Neuronal stem cell (in vitro differentiated cells): ENCODE results near the gene PYCARD.
A peak's percentile ranks its signal among the peaks of the same experiment; 100 is the strongest.

Experiments used
- DNase-seq: peaks from one replicate; pipeline ENCODE4 v3.0.0-alpha.2; 2013; ENCODE audit warnings: low spot score
- H2AFZ ChIP-seq: one replicate; pipeline ENCODE4 v1.6.1; 2013; ENCODE audit warnings: mild to moderate bottlenecking, low read length, inconsistent platforms
- H2AK5ac ChIP-seq: 2 replicates; pipeline ENCODE4 v1.6.1; 2013; ENCODE audit warnings: low read depth, mild to moderate bottlenecking, inconsistent platforms, low read length, moderate library complexity, mixed read lengths
- H2BK120ac ChIP-seq: 2 replicates; pipeline ENCODE4 v1.6.1; 2013; ENCODE audit warnings: low read depth, mild to moderate bottlenecking, inconsistent platforms, low read length, moderate library complexity, mixed read lengths
- H2BK12ac ChIP-seq: one replicate; pipeline ENCODE4 v1.6.1; 2013; ENCODE audit warnings: low read length, inconsistent platforms
- H2BK15ac ChIP-seq: 2 replicates; pipeline ENCODE4 v1.6.1; 2013; ENCODE audit warnings: mild to moderate bottlenecking, low read length, inconsistent platforms, mixed read lengths
- H2BK5ac ChIP-seq: one replicate; pipeline ENCODE4 v1.6.1; 2013; ENCODE audit warnings: inconsistent platforms, mild to moderate bottlenecking, low read length, moderate library complexity
- H3K14ac ChIP-seq: one replicate; pipeline ENCODE4 v1.6.1; 2013; ENCODE audit warnings: low read length, inconsistent platforms
- H3K18ac ChIP-seq: 2 replicates; pipeline ENCODE4 v1.6.1; 2013; ENCODE audit warnings: low read length, inconsistent platforms
- H3K23ac ChIP-seq: 2 replicates; pipeline ENCODE4 v1.6.1; 2013; ENCODE audit warnings: low read depth, mild to moderate bottlenecking, mixed read lengths, low read length, inconsistent platforms; ENCODE audit not compliant: poor library complexity
- H3K27ac ChIP-seq: replicated peaks from 3 replicates; pipeline ENCODE4 v1.5.1; 2013; ENCODE audit warnings: low read length, inconsistent platforms
- H3K27me3 ChIP-seq, 3 experiments: 2 replicates each; pipeline ENCODE4 v1.6.1; 2013; ENCODE audit warnings: low read length in 3 of 3, mild to moderate bottlenecking in 2 of 3, inconsistent platforms in 1 of 3, low read depth in 1 of 3, mixed read lengths in 1 of 3, moderate library complexity in 1 of 3; ENCODE audit not compliant: control insufficient read depth in 3 of 3, insufficient read depth in 3 of 3
- H3K36me3 ChIP-seq, 2 donors: replicated peaks in 1 of 2; 2 replicates each; pipeline ENCODE4 v1.6.1; 2013; ENCODE audit warnings: low read length in 2 of 2; ENCODE audit not compliant: control insufficient read depth in 2 of 2, insufficient read depth in 2 of 2
- H3K4ac ChIP-seq: 2 replicates; pipeline ENCODE4 v1.6.1; 2013; ENCODE audit warnings: inconsistent platforms, mild to moderate bottlenecking, low read length, moderate library complexity
- H3K4me1 ChIP-seq, 2 donors: 1 replicate in 1 of 2; 2 replicates in 1 of 2; pipeline ENCODE4 v1.6.1; 2013; ENCODE audit warnings: low read length in 2 of 2, low read depth in 1 of 2; ENCODE audit not compliant: control insufficient read depth in 2 of 2, insufficient read depth in 1 of 2
- H3K4me2 ChIP-seq: one replicate; pipeline ENCODE4 v1.6.1; 2013; ENCODE audit warnings: mild to moderate bottlenecking, low read length, inconsistent platforms; ENCODE audit not compliant: insufficient read depth, poor library complexity, severe bottlenecking
- H3K4me3 ChIP-seq, 2 donors: 2 replicates each; pipeline ENCODE4 v1.5.1; 2013; ENCODE audit warnings: low read length in 2 of 2, mild to moderate bottlenecking in 2 of 2, inconsistent platforms in 1 of 2, moderate library complexity in 1 of 2
- H3K79me1 ChIP-seq: one replicate; pipeline ENCODE4 v1.6.1; 2013; ENCODE audit warnings: low read depth, mild to moderate bottlenecking, inconsistent platforms, low read length, moderate library complexity
- H3K9ac ChIP-seq: one replicate; pipeline ENCODE4 v1.6.1; 2013; ENCODE audit warnings: mild to moderate bottlenecking, low read depth, low read length, inconsistent platforms; ENCODE audit not compliant: poor library complexity
- H3K9me3 ChIP-seq, 2 donors: replicated peaks in 1 of 2; 2 replicates each; pipeline versions ENCODE3 to v1.6.1; 2013; ENCODE audit warnings: low read length in 2 of 2, mild to moderate bottlenecking in 2 of 2, inconsistent platforms in 1 of 2, low read depth in 1 of 2, mixed read lengths in 1 of 2, moderate library complexity in 1 of 2; ENCODE audit not compliant: control insufficient read depth in 2 of 2, insufficient read depth in 1 of 2
- H4K8ac ChIP-seq: one replicate; pipeline ENCODE4 v1.6.1; 2013; ENCODE audit warnings: low read depth, mild to moderate bottlenecking, inconsistent platforms, low read length, moderate library complexity
- H4K91ac ChIP-seq: one replicate; pipeline ENCODE4 v1.6.1; 2013; ENCODE audit warnings: low read length, low read depth, mild to moderate bottlenecking, inconsistent platforms; ENCODE audit not compliant: poor library complexity
- WGBS, 2 donors: extraction: QIAGEN DNeasy Blood & Tissue Kit; methylation state at CpG; one replicate each; pipeline ENCODE4 v1.1.7; 2013; ENCODE audit warnings: missing lambda C conversion rate in 2 of 2, mixed read lengths in 1 of 2; ENCODE audit not compliant: insufficient read length in 2 of 2, insufficient replicate concordance in 1 of 2; ENCODE audit errors: extremely low coverage in 2 of 2; 5-methylcytosine and 5-hydroxymethylcytosine counted together

PYCARD gene

GRCh38 chr16:31182391-31182790 is 20.2 kb downstream of the PYCARD start:
- Histone ChIP-seq H2BK120ac (no peak overlapping the region), H3K9ac (no peak overlapping the region), H3K4me1 (peaks cover 7 to 11% of the 10 kb centered on the region in 2 donors), H3K4ac (no peak overlapping the region), H3K79me1 (peaks cover 4% of the 10 kb centered on the region), H2BK12ac (no peak overlapping the region), H2BK5ac (no peak overlapping the region), H3K4me2 (peak overlapping the region; percentile 38), H3K18ac (no peak overlapping the region), H3K4me3 (peak overlapping the region in 1 of 2 donors; percentile 88), H4K91ac (no peak overlapping the region), H4K8ac (no peak overlapping the region), H2AK5ac (no peak overlapping the region), H3K27ac (no peak overlapping the region), H3K14ac (no peak overlapping the region), H3K23ac (no peak overlapping the region), H3K36me3 (peaks cover 36 to 67% of the 10 kb centered on the region in 2 donors), H3K9me3 (no peaks in the 10 kb centered on the region), H2AFZ (no peak overlapping the region), H3K27me3 (no peaks in the 10 kb centered on the region), H2BK15ac (no peak overlapping the region)
- no CpG with 5 or more reads among the region's 7 CpGs for WGBS, 2 donors
- DNase-seq: no peak

DNA sequence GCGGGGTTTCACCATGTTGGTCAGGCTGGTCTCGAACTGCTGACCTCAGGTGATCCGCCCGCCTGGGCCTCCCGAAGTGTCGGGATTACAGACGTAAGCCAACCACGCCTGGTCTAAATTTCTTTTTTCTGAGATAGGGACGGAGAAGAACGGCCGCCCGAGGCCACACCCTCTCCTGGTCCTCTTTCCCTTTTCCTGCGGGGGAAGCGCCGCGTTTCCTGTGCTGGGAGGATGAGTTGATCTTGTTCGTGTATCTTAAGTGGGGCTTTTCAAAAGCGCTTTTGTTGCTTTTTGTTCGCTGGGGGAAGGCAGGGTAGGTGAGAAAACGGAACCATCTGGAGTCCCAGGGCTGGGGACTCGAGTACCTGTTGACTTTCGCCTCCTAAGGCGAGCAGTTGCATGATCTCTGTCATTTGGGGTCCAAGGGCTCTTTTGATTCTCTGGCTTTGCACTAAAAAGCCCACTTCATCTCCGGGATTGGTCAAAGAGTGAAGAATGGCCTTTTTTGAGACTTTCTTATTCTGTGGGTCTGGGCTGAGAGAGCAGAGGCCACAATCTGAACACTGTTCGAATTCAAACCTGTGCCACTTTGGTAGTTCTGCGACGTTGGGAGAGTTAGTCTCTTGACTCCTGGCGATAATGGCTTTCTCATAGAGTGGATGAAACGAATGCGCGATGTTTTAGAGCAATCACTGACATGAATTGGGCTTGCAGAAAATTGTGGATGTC is 21.3 kb downstream of the PYCARD start:
- Histone ChIP-seq H3K9ac (peak overlapping the region; percentile 79), H3K4me2 (peak overlapping the region; percentile 62), H2BK120ac (no peak overlapping the region), H4K91ac (no peak overlapping the region), H3K36me3 (peaks cover 25 to 56% of the 10 kb centered on the region in 2 donors), H2AFZ (no peak overlapping the region), H4K8ac (no peak overlapping the region), H3K14ac (no peak overlapping the region), H2BK5ac (no peak overlapping the region), H3K27ac (peak overlapping the region; percentile 57), H2AK5ac (peak overlapping the region; percentile 21), H3K9me3 (no peaks in the 10 kb centered on the region), H3K4ac (no peak overlapping the region), H3K4me1 (peaks cover 7 to 11% of the 10 kb centered on the region in 2 donors), H2BK12ac (no peak overlapping the region), H3K23ac (no peak overlapping the region), H3K4me3 (peak overlapping the region; percentile 88 to 95), H3K18ac (peak overlapping the region; percentile 35), H2BK15ac (no peak overlapping the region), H3K27me3 (peaks cover 0 to 2% (median 0%) of the 10 kb centered on the region in 3 experiments), H3K79me1 (peaks cover 4% of the 10 kb centered on the region)
- DNase-seq: peak; percentile 20
- no CpG with 5 or more reads among the region's 31 CpGs for WGBS, 2 donors

GRCh38 chr16:31179747-31180459 is 22.7 kb downstream of the PYCARD start, which contains the start of gene FUS:
Gene FUS, plus strand, starts transcription at chr16:31180139. Its CDS starts 76 bp downstream, at chr16:31180215.
- Histone ChIP-seq H2BK120ac (peak within 1 kb of the TSS; percentile 93), H3K9ac (peak within 1 kb of the TSS; percentile 99), H3K4me2 (peak within 1 kb of the TSS; percentile 66), H3K27ac (peak within 1 kb of the TSS; percentile 95), H3K4me1 (peaks cover 7 to 11% of the 10 kb centered on the region in 2 donors), H2AK5ac (peak within 1 kb of the TSS; percentile 99), H2BK5ac (peak within 1 kb of the TSS; percentile 56), H3K14ac (peak within 1 kb of the TSS; percentile 67), H4K8ac (peak within 1 kb of the TSS; percentile 73), H2BK12ac (no peak within 1 kb of the TSS), H2AFZ (peak within 1 kb of the TSS; percentile 92), H4K91ac (no peak within 1 kb of the TSS), H3K23ac (peak within 1 kb of the TSS; percentile 100), H2BK15ac (peak within 1 kb of the TSS; percentile 92), H3K9me3 (no peaks in the 10 kb centered on the region), H3K4ac (peak within 1 kb of the TSS; percentile 91), H3K36me3 (peaks cover 15 to 42% of the 10 kb centered on the region in 2 donors), H3K79me1 (peaks cover 2% of the 10 kb centered on the region), H3K27me3 (peaks cover 0 to 2% (median 0%) of the 10 kb centered on the region in 3 experiments), H3K4me3 (peak within 1 kb of the TSS; percentile 88 to 97), H3K18ac (peak within 1 kb of the TSS; percentile 100)
- WGBS, 2 donors: no CpG with 5 or more reads among the region's 69 CpGs
- peak; percentile 95 for DNase-seq
